Measurements from ENCODE around the gene IDUA. TPM values are rescaled to one million over a fixed set of nuclear protein-coding genes. Genes with fewer than 3 reads are reported as not detected.

IDUA gene
- total RNA-seq, 4 donors from 2014 or later: 40.4 to 114 (median 71.4) TPM

- Histone ChIP-seq H3K27ac (no peak overlapping the region), H3K36me3 (no peaks in the 10 kb centered on the region), H3K4me1 (peaks cover 0 to 22% (median 10%) of the 10 kb centered on the region in 4 donors), H3K9me3 (no peaks in the 10 kb centered on the region), H3K27me3 (peaks cover 0 to 36% of the 10 kb centered on the region in 2 donors), H3K4me3 (no peak overlapping the region)
- no peak for DNase-seq
- TF ChIP-seq POLR2A (IDR thresholded peaks at IDR 0.05) (no peak), CTCF (IDR thresholded peaks at IDR 0.05) (no peak)
Measured at GRCh38 chr4:1003271-1004070, 16.6 kb downstream of the IDUA start.

- Histone ChIP-seq H3K9me3 (no peaks in the 10 kb centered on the region), H3K27ac (no peak overlapping the region), H3K36me3 (no peaks in the 10 kb centered on the region), H3K27me3 (peaks cover 0 to 36% of the 10 kb centered on the region in 2 donors), H3K4me3 (no peak overlapping the region), H3K4me1 (peaks cover 0 to 26% (median 15%) of the 10 kb centered on the region in 4 donors)
- DNase-seq: no peak
- TF ChIP-seq POLR2A (IDR thresholded peaks at IDR 0.05) (no peak), CTCF (IDR thresholded peaks at IDR 0.05) (no peak)
Measured at GRCh38 chr4:1004071-1004418, 17.2 kb downstream of the IDUA start.

GRCh38 chr4:1004557-1005485 lies 18.0 kb downstream of the IDUA start:
- Histone ChIP-seq H3K27ac (no peak overlapping the region), H3K36me3 (no peaks in the 10 kb centered on the region), H3K27me3 (peaks cover 0 to 36% of the 10 kb centered on the region in 2 donors), H3K4me1 (peaks cover 0 to 29% (median 18%) of the 10 kb centered on the region in 4 donors), H3K9me3 (no peaks in the 10 kb centered on the region), H3K4me3 (no peak overlapping the region)
- no peak for TF ChIP-seq POLR2A (IDR thresholded peaks at IDR 0.05)
- no peak for TF ChIP-seq CTCF (IDR thresholded peaks at IDR 0.05)
- no peak for DNase-seq

- Histone ChIP-seq H3K27ac (no peak overlapping the region), H3K36me3 (no peaks in the 10 kb centered on the region), H3K4me1 (peaks cover 0 to 39% (median 24%) of the 10 kb centered on the region in 4 donors), H3K27me3 (peaks cover 0 to 20% of the 10 kb centered on the region in 2 donors), H3K4me3 (no peak overlapping the region), H3K9me3 (no peaks in the 10 kb centered on the region)
- TF ChIP-seq POLR2A (IDR thresholded peaks at IDR 0.05) (no peak), CTCF (IDR thresholded peaks at IDR 0.05) (no peak)
- no peak for DNase-seq
Measured at GRCh38 chr4:1006856-1007255, 20.0 kb downstream of the IDUA start.

GRCh38 chr4:1008840-1009541 lies 22.1 kb downstream of the IDUA start:
- Histone ChIP-seq H3K36me3 (no peaks in the 10 kb centered on the region), H3K4me1 (peaks cover 0 to 31% (median 17%) of the 10 kb centered on the region in 4 donors), H3K27ac (peak overlapping the region in 2 of 4 donors; percentile 66 to 72), H3K9me3 (no peaks in the 10 kb centered on the region), H3K27me3 (no peaks in the 10 kb centered on the region), H3K4me3 (peak overlapping the region; percentile 65 to 97 (median 81))
- peak; percentile 34 to 74 (median 67) for DNase-seq
- TF ChIP-seq CTCF (IDR thresholded peaks at IDR 0.05) (no peak), POLR2A (IDR thresholded peaks at IDR 0.05) (peak in 1 of 2 donors; percentile 14)

All from Peyer's patch (tissue), 4 donors.